Hematopoietic multipotent progenitor cell treated with erythropoietin and hydrocortisone succinate and interleukin-3 and kit ligand, for 6 days (in vitro differentiated cells): Measurements from ENCODE around the gene TM2D1.
A peak's percentile ranks its signal among the peaks of the same experiment; 100 is the strongest.

ENCODE experiments used
- DNase-seq: peaks from one replicate; pipeline ENCODE4 v3.0.0-alpha.2; 2015

TM2D1 gene

DNA sequence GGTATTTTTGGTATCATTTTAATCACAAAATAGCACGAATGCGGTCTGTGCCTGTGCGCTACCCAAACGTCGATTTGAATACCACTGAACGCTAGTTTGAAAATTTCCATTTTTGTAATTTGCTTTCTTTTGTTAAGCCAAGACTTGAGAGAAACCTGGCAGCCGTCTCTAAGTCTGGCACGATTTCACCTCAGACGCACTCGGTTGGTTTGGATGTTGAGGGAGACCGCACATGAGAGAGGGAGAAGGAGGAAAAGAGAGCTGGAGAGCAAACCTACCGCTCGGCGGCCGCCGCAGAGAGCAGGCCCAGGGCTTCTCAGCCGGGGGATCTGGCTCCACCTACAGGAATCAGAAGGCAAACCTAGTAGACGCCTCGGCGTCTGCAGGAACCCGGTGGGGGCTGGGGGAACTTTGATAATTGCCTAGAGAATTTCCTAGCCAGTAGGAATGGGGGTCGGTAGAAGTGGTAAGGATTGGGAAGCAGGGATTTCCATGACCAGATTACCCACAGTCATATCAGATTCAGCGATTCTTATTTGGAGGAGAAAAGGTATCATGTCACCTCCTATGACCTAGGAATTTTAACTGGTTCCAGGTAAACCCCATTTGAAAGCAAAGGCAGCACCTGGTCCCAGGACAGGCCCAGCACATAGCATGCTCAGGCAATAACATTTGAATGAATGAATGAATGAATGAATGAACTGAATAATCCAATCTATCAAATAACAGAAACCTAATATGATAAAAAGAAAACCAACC is 83.2 kb downstream of the TM2D1 start:
- peak; percentile 87 for DNase-seq

DNA sequence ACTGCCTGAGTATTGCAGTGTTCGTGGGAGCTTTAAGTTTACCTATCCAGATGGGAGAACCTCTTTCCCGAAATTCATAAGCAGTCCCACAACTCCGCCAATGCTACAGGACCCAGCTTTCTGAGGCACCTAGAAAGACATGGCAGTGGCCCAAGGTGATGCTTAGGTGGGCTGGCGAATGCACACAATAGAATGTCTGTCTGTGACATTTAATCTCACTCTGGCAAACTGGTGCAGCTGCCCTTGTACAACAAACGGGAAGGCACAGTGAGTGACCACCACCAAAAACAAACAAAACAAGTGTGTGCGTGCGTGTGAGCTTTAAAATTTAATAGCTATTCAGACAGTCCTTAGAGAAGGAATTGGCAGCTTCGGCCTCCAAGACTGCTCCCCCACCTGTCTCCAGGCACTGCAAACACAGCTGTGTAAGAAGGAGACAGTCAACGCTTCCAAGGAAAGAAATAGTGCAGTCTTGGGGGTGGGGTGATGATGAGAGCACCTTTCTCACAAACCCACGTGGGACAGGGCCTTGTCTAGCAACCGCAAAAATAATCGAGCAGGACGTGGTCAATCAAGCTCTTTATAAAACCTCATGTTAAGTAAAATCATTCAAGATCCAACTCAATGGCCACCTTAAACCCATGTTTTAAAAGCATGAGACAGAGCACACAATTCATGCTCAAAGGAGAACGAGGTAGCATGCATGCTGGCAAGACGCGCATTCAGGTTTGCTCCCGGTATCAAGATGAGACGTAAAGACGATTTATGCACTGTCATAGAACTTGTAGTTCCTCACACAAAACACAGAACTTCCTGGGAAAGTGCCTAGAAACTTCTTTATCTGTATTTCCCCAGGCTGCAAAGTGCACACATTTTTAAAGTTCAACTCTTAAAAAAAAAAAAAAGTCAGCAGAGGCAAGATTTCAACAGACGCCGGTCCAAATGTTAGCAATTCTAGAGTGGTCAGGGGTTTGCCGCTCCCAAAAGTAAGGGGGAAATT is 84.1 kb downstream of the TM2D1 start:
- DNase-seq: peak; percentile 82

DNA sequence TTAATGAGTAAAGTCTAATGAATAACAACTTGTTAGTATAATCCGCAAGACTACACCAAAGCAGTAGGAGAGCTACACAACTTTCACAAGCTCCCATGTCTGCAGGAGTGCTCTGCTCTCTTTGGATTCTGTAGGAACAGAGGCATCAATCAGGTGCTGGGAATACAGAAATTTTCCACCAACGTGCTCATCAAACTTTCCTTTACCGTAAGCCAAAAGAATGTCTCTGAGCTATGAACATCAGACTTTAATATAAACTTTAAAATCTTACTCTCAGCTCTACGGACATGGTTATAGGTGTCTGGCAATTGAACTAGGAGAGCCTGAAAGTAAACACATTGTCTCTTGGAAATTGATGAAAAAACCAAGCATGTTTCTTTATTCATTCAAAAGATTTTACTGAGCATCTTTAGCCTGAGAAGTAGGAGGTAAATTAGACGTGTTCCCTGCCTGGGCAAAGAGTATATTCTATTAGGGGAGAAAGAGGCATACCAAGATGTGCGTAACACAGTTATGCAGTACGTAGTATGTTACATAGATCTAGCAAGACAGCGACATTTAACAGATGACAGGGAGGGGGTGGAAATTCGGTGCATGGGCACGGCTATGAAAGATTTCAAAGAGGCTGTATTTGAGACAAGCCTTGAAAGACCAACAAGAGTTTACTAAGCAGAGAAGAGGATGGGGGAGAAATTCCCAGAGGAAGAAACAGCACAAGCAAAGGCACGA is 85.2 kb downstream of the TM2D1 start:
- no peak for DNase-seq

DNA sequence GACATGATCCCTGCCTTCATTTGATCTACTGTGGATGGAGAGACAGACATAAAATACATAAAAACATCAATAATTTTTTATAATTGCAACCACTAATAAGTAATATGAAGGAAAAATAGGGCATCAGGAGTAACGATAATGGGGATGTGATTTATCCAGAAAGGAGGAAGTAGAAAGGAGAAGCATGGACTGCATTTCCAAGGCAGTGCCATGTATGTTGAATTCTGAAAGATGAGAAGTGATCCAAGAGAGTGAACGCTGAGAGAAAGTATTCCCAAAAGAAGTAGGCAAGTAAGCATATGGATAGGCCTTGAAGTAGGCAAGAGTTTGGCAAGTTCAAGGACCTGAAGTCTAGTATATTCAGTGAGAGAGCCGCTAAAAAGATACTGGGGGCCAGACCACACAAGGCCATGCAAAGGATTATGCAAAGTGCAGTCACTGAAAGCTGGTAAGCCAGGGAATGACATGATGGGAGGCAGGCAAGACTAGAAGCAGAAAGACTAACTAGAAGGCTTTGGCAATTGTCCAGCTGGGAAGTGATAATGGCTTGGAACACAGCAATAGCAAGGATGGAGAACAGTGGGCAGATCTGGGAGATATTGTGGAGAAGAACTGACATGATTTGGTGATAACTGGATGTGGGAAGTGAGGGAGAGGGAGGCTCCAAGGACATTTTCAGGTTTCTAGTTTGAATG is 85.9 kb downstream of the TM2D1 start:
- peak; percentile 12 for DNase-seq

DNA sequence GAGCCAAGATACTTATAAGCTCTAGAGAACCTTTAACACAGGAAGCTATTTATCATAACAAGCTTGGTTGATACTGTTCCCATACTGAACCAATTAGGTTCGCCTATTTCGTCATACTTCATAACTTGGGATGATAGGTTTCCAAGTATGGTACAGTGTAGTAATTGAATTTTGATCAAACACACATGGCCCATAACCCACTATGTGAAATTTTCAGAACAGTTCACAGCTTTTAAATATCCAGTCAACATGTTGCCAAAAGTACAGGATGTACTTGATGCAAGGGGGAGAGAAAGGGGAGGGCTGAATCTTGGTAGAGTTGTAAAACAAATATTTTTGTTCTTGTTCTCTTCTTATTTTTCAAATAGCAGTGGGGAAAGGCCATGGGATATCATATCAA is 86.6 kb downstream of the TM2D1 start:
- DNase-seq: no peak

DNA sequence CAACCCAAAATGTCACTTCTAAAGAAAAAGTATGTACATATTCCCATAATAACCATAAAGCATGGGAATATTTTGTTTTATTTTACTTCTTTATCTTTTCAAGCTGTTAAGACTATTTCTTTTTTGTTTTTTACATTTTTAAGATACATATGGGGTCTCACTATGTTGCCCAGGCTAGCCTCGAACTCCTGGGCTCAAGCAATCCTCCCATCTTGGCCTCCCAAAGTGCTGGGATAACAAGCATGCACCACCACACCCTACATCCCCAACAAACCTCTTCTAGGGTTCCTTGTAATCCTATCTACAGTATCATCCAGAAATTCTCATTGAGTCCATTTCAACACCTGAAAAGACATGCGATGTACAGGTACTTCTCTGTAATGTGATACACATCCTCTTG is 87.5 kb downstream of the TM2D1 start:
- no peak for DNase-seq

DNA sequence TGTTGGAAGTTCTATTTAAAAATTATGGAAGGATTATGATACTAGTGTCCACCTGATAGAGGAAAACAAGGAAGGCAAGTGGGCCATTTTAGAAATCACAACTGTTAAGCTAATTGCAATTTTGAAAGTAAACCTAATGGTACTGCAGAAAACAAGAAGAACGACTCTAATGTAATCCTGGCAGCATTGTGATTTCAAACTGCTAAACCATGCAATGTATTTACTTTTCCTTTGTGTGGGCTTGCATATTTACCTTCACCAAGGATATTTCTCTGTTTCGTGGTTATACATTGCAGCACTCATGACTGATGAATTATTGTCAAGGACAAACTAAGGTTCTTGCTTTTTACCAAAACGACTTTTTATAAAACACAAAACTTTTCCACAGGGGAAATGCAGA is 88.1 kb downstream of the TM2D1 start:
- no peak for DNase-seq

DNA sequence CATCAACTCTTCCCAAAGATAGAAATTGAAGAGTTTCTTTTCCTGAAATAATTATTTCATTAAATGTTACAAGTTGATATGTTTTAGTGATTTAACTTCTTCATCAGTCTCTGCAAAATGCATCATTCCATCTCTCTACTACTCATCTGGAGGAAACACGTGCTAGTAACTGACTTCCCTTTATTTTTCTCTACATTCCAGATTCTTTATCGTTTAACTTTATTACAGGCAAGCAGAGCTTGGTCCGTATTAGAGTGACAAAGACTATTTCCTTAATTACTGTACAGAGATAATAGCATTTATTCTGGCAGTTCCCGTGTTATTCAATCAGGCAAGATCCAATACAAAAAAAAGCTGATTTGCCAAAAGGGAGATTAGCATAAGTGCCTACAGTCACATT is 88.6 kb downstream of the TM2D1 start:
- no peak for DNase-seq

DNA sequence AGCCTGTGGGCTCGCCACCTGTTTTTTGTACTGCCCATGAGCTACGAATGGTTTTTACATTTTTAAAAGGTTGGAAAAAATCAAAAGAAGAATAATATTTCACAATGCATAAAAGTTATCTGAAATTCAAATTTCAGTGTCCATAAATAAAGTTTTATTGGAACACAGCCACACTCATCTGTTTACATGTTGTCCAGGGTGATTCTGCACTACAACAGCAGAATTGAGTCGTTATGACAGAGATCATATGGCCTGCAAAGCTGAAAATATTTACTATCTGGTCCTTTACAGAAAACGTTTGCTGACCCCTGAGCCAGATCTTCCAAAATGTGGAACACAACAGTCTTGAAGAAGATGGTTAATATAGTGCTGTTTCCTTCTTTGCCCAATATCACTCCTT is 89.4 kb downstream of the TM2D1 start:
- DNase-seq: no peak

DNA sequence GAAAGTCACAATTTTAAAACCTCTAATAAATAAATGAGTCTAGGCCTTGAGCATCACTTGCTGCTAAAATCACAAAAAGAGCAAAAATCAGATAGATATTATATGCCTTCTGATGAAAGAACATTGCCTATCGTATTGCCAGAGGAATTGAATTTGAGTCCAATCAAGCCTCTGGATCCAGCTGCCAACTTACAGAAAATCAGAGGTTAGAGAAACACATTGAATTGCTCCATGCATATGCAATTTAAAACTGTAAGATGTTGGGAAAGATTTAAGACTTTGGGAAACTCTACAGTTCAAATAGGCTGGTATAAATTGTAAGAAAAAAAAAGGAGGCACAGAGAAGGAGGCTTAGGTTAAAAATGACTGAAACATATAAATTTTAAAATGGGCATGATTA is 93.5 kb downstream of the TM2D1 start:
- no peak for DNase-seq
